SK-N-SH (cell line): Measurements from ENCODE around the gene MIS18A. TPM values are rescaled to one million over a fixed set of nuclear protein-coding genes. Genes with fewer than 3 reads are reported as not detected.

Source experiments
- CTCF ChIA-PET: fragments of 300-600, 350-600 bp; formaldehyde crosslinking; extraction: SDS; loops from one replicate; lab custom pipeline; 2021; lab: Yijun Ruan, JAX
- POLR2A ChIA-PET: fragments of 350-600 bp; sonication (Branson Sonifier 250); formaldehyde crosslinking; extraction: SDS; loops from one replicate; lab custom pipeline; 2020; ENCODE audit warnings: antibody characterized with exemption, inconsistent platforms; lab: Yijun Ruan, JAX
- DNase-seq: peaks from one replicate; pipeline ENCODE4 v3.0.0; 2012
- H2AFZ ChIP-seq: fragments of 200-600 bp; sonication (generic); 2 replicates; pipeline ENCODE4 v1.8.1; 2016; ENCODE audit warnings: antibody characterized with exemption, mild to moderate bottlenecking, low read depth
- H3F3A ChIP-seq: fragments of 200-600 bp; sonication (generic); replicated peaks from 2 replicates; pipeline ENCODE3; 2016; ENCODE audit warnings: antibody characterized with exemption, mild to moderate bottlenecking; ENCODE audit not compliant: insufficient read depth
- H3K27ac ChIP-seq, 2 experiments: fragments of 200-500 bp in 1 of 2; fragments of 200-600 bp in 1 of 2; sonication (Bioruptor generic) in 1 of 2; sonication (generic), shearing (Covaris generic) in 1 of 2; 2 replicates each; pipeline versions ENCODE4 v1.5.1 to v1.6.1; 2014 to 2016; ENCODE audit warnings: low read depth in 2 of 2, inconsistent platforms in 1 of 2, low read length in 1 of 2, mild to moderate bottlenecking in 1 of 2, mixed read lengths in 1 of 2
- H3K27me3 ChIP-seq: fragments of 200-600 bp; sonication (generic), shearing (Covaris generic); 2 replicates; pipeline ENCODE4 v1.6.1; 2016; ENCODE audit warnings: mixed run types; ENCODE audit not compliant: insufficient read depth
- H3K36me3 ChIP-seq, 2 experiments: fragments of 200-500 bp in 1 of 2; fragments of 200-600 bp in 1 of 2; sonication (Bioruptor generic) in 1 of 2; sonication (generic) in 1 of 2; replicated peaks in 1 of 2; 2 replicates each; pipeline versions ENCODE3 to v1.5.1; 2014 to 2016; ENCODE audit warnings: low read length in 1 of 2, mild to moderate bottlenecking in 1 of 2; ENCODE audit not compliant: insufficient read depth in 2 of 2, control insufficient read depth in 1 of 2
- H3K4me1 ChIP-seq, 2 experiments: fragments of 200-500 bp in 1 of 2; fragments of 200-600 bp in 1 of 2; sonication (Bioruptor generic) in 1 of 2; sonication (generic), shearing (Covaris generic) in 1 of 2; 2 replicates each; pipeline versions ENCODE4 v1.5.1 to v1.6.1; 2014 to 2016; ENCODE audit warnings: low read depth in 1 of 2, low read length in 1 of 2, mixed run types in 1 of 2; ENCODE audit not compliant: insufficient read depth in 2 of 2, control insufficient read depth in 1 of 2
- H3K4me2 ChIP-seq: fragments of 200-600 bp; sonication (generic), shearing (Covaris generic); 2 replicates; pipeline ENCODE4 v1.6.1; 2017; ENCODE audit warnings: mixed run types
- H3K4me3 ChIP-seq, 2 experiments: fragments of 200-500 bp in 1 of 2; fragments of 200-600 bp in 1 of 2; sonication (Bioruptor generic) in 1 of 2; sonication (generic), shearing (Covaris generic) in 1 of 2; 2 replicates each; pipeline versions ENCODE4 v1.5.1 to v1.8.1; 2014 to 2016; ENCODE audit warnings: low read depth in 2 of 2, inconsistent platforms in 1 of 2, low read length in 1 of 2, mild to moderate bottlenecking in 1 of 2, mixed read lengths in 1 of 2, moderate library complexity in 1 of 2
- H3K79me2 ChIP-seq: fragments of 200-600 bp; sonication (generic); 2 replicates; pipeline ENCODE4 v1.8.1; 2017; ENCODE audit warnings: mild to moderate bottlenecking; ENCODE audit not compliant: insufficient read depth
- H3K9ac ChIP-seq: fragments of 200-600 bp; sonication (generic); 2 replicates; pipeline ENCODE4 v1.6.1; 2017; ENCODE audit warnings: mixed run types
- H3K9me2 ChIP-seq: fragments of 200-600 bp; sonication (generic); 2 replicates; pipeline ENCODE4 v1.6.1; 2017; ENCODE audit warnings: mixed run types
- H3K9me3 ChIP-seq: fragments of 200-600 bp; sonication (generic); 2 replicates; pipeline ENCODE4 v1.6.1; 2017; ENCODE audit warnings: mixed run types, mild to moderate bottlenecking, moderate library complexity
- H4K20me1 ChIP-seq: fragments of 200-600 bp; sonication (generic); 2 replicates; pipeline ENCODE4 v1.6.1; 2017; ENCODE audit warnings: mild to moderate bottlenecking, mixed run types; ENCODE audit not compliant: insufficient read depth
- CHD2 ChIP-seq: fragments of 150-350 bp; IDR thresholded peaks from 2 replicates; pipeline ENCODE4 v1.6.1; 2018; ENCODE audit warnings: low read length; ENCODE audit not compliant: partially characterized antibody
- FOXM1 ChIP-seq: IDR thresholded peaks from 2 replicates; pipeline ENCODE4 v1.4.0; 2012; ENCODE audit warnings: low read depth, mild to moderate bottlenecking
- GATA2 ChIP-seq: sonication (generic); formaldehyde crosslinking; IDR thresholded peaks from 2 replicates; pipeline ENCODE4 v1.5.0; 2020; ENCODE audit warnings: mild to moderate bottlenecking, missing genetic modification reagents
- JUND ChIP-seq: IDR thresholded peaks from 2 replicates; pipeline ENCODE4 v1.4.0; 2012
- MAX ChIP-seq: IDR thresholded peaks from 2 replicates; pipeline ENCODE4 v1.4.0; 2012; ENCODE audit warnings: low read depth
- MEF2A ChIP-seq: IDR thresholded peaks from 2 replicates; pipeline ENCODE4 v1.4.0; 2012; ENCODE audit warnings: low read depth, borderline replicate concordance
- MXI1 ChIP-seq: IDR thresholded peaks from 2 replicates; pipeline ENCODE4 v1.6.1; 2012; ENCODE audit warnings: mild to moderate bottlenecking, low read depth, low read length, improper control_type of control experiment
- PBX3 ChIP-seq: IDR thresholded peaks from 2 replicates; pipeline ENCODE4; 2012
- SIN3A ChIP-seq: IDR thresholded peaks from 2 replicates; pipeline ENCODE4 v1.6.1; 2012; ENCODE audit warnings: low read depth, mild to moderate bottlenecking, low read length, moderate library complexity, borderline replicate concordance
- TAF1 ChIP-seq: IDR thresholded peaks from 2 replicates; pipeline ENCODE4 v1.6.1; 2012; ENCODE audit warnings: low read depth, mild to moderate bottlenecking, low read length, moderate library complexity, borderline replicate concordance
- TEAD4 ChIP-seq: IDR thresholded peaks from 2 replicates; pipeline ENCODE4 v1.4.0; 2012; ENCODE audit warnings: mild to moderate bottlenecking, borderline replicate concordance; ENCODE audit not compliant: insufficient read depth
- WGBS: methylation state at CpG from one replicate; pipeline ENCODE4 v1.1.6; 2017; ENCODE audit warnings: low lambda C conversion rate; 5-methylcytosine and 5-hydroxymethylcytosine counted together
- polyA plus RNA-seq, 3 experiments: library from polyadenylated mRNA; depleted of rRNA; stranded (reverse); fragments of >200 nt; gene quantifications; 2 replicates each; pipeline ENCODE4 v1.2.3, GENCODE V29; 2012
- TF ChIP-seq, protein P1 (sequence below): fragments of 150-350 bp; IDR thresholded peaks from 2 replicates; pipeline ENCODE4 v1.6.1; 2017; ENCODE audit warnings: antibody characterized with exemption, low read length, low read depth, borderline replicate concordance

MIS18A gene
- polyA plus RNA-seq, 1 of the 3 experiments (the other 2 are of a cell fraction) = 14.2 TPM

DNA sequence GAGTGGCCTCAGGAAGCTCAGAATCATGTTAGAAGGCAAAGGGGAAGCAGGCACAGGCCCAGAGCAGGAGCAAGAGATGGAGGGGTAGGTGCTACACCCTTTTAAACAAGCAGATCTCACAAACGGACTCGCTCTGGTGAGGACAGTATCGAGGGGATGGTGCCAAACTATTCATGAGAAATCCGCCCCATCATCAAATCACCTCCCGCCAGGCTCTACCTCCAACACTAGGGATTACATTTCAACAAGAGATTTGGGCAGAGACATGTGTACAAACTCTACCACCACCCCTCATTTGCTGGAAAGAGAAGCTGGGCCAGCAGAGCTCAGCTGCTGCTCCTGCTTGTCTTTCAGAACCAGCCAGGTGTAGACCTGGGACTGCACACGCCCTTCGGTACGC, 32.9 kb downstream of the MIS18A start:
- CTCF ChIA-PET = interaction anchor here (1.3 kb wide), 1 partner anchor 12 kb away, joined by 6 read pairs; no protein-coding TSS in a partner anchor
- Histone ChIP-seq H3K9me2 (no peaks in the 10 kb centered on the region), H3K4me1 (no peaks in the 10 kb centered on the region), H3K36me3 (no peaks in the 10 kb centered on the region), H3K9ac (no peak overlapping the region), H3K4me3 (no peak overlapping the region), H2AFZ (no peak overlapping the region), H4K20me1 (no peaks in the 10 kb centered on the region), H3K27ac (no peak overlapping the region), H3F3A (no peaks in the 10 kb centered on the region), H3K4me2 (no peak overlapping the region), H3K79me2 (no peaks in the 10 kb centered on the region), H3K27me3 (0 out of 2 replicates have a peak, but pooled peaks cover 4% of the 10 kb centered on the region), H3K9me3 (no peaks in the 10 kb centered on the region)
- WGBS = 67% methylated on average over 8 of the region's 8 CpGs
- TF ChIP-seq TAF1 (no peak), MAX (no peak), JUND (no peak)
- POLR2A ChIA-PET = no interaction called here
- no peak for DNase-seq

- Histone ChIP-seq H3K4me1 (no peaks in the 10 kb centered on the region), H3K4me3 (no peak overlapping the region), H3K27me3 (no peaks in the 10 kb centered on the region), H3K27ac (no peak overlapping the region), H2AFZ (no peak overlapping the region)
- TF ChIP-seq FOXM1 (no peak), SIN3A (no peak), CHD2 (no peak), GATA2 (no peak), PBX3 (no peak), MEF2A (no peak), MAX (no peak), TEAD4 (no peak), MXI1 (no peak), JUND (no peak)
- TF ChIP-seq, protein P1, sequence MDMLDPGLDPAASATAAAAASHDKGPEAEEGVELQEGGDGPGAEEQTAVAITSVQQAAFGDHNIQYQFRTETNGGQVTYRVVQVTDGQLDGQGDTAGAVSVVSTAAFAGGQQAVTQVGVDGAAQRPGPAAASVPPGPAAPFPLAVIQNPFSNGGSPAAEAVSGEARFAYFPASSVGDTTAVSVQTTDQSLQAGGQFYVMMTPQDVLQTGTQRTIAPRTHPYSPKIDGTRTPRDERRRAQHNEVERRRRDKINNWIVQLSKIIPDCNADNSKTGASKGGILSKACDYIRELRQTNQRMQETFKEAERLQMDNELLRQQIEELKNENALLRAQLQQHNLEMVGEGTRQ = no peak
- TF ChIP-seq, all 33 proteins: peak for 0
- no peak overlapping the region for H3K9ac ChIP-seq
- 50% methylated on average over 7 of the region's 7 CpGs for WGBS
- H3K9me2 ChIP-seq = no peaks in the 10 kb centered on the region
- no peaks in the 10 kb centered on the region for H3K79me2 ChIP-seq
- CTCF ChIA-PET = no interaction called here
- H3F3A ChIP-seq = no peaks in the 10 kb centered on the region
- H3K36me3 ChIP-seq = no peaks in the 10 kb centered on the region
- H3K4me2 ChIP-seq = no peak overlapping the region
- POLR2A ChIA-PET = no interaction called here
- no peaks in the 10 kb centered on the region for H4K20me1 ChIP-seq
- no peaks in the 10 kb centered on the region for H3K9me3 ChIP-seq
- DNase-seq = no peak
Observed at GRCh38 chr21:32240851-32241687, 37.8 kb downstream of the MIS18A start.
